ENCODE measurements around the gene ROBO1. TPM values are rescaled to one million over a fixed set of nuclear protein-coding genes. Genes with fewer than 3 reads are reported as not detected.

The ROBO1 gene
- total RNA-seq, 1 experiment from 2014 or later: 67.6 TPM

- H3K27ac ChIP-seq (ENCODE audit: low read depth, low read length, poor library complexity, severe bottlenecking): peak overlapping the region; percentile 2
- no peak overlapping the region for H3K4me3 ChIP-seq (ENCODE audit: low read depth, low read length, poor library complexity, severe bottlenecking)
- POLR2A ChIA-PET (ENCODE audit: low non-redundant PET): no interaction called here
- H3K9me3 ChIP-seq (ENCODE audit: low read depth, low read length, poor library complexity, severe bottlenecking): peaks cover 4% of the 10 kb centered on the region
- TF ChIP-seq EZH2 (IDR thresholded peaks at IDR 0.05; ENCODE audit: borderline replicate concordance, low read depth, low read length, poor library complexity, severe bottlenecking) (no peak), CTCF (conservative IDR thresholded peaks at IDR 0.05; ENCODE audit: low read depth, low read length) (no peak)
- H3K36me3 ChIP-seq (ENCODE audit: insufficient read depth, low read length, poor library complexity, severe bottlenecking): no peaks in the 10 kb centered on the region
- intact Hi-C loops (cut with micrococcal nuclease; ENCODE audit: unreplicated experiment): no loop called here
- H3K4me1 ChIP-seq (ENCODE audit: insufficient read depth, low read length, poor library complexity, severe bottlenecking): peaks cover 14% of the 10 kb centered on the region
- DNase-seq (ENCODE audit: low spot score): no peak
- no peaks in the 10 kb centered on the region for H3K27me3 ChIP-seq (replicated peaks; ENCODE audit: insufficient read depth, low read depth, low read length, poor library complexity)
- CTCF ChIA-PET: no interaction called here
- BruUV-seq (replicated peaks): no TSS peak
Observed at GRCh38 chr3:79246875-79247724, 520.7 kb downstream of the ROBO1 start.

- intact Hi-C loops (cut with micrococcal nuclease; ENCODE audit: unreplicated experiment): no loop called here
- H3K4me3 ChIP-seq (ENCODE audit: low read depth, low read length, poor library complexity, severe bottlenecking): no peak overlapping the region
- H3K9me3 ChIP-seq (ENCODE audit: low read depth, low read length, poor library complexity, severe bottlenecking): peaks cover 7% of the 10 kb centered on the region
- POLR2A ChIA-PET (ENCODE audit: low non-redundant PET): no interaction called here
- H3K4me1 ChIP-seq (ENCODE audit: insufficient read depth, low read length, poor library complexity, severe bottlenecking): peaks cover 14% of the 10 kb centered on the region
- no peaks in the 10 kb centered on the region for H3K36me3 ChIP-seq (ENCODE audit: insufficient read depth, low read length, poor library complexity, severe bottlenecking)
- TF ChIP-seq EZH2 (IDR thresholded peaks at IDR 0.05; ENCODE audit: borderline replicate concordance, low read depth, low read length, poor library complexity, severe bottlenecking) (no peak), CTCF (conservative IDR thresholded peaks at IDR 0.05; ENCODE audit: low read depth, low read length) (no peak)
- no peaks in the 10 kb centered on the region for H3K27me3 ChIP-seq (replicated peaks; ENCODE audit: insufficient read depth, low read depth, low read length, poor library complexity)
- CTCF ChIA-PET: no interaction called here
- BruUV-seq (replicated peaks): no TSS peak
- DNase-seq (ENCODE audit: low spot score): peak; percentile 18
- H3K27ac ChIP-seq (ENCODE audit: low read depth, low read length, poor library complexity, severe bottlenecking): no peak overlapping the region
Observed at GRCh38 chr3:79245284-79246138, 522.3 kb downstream of the ROBO1 start.

GRCh38 chr3:79236496-79236895 is 531.3 kb downstream of the ROBO1 start:
- H3K4me3 ChIP-seq (ENCODE audit: low read depth, low read length, poor library complexity, severe bottlenecking): no peak overlapping the region
- POLR2A ChIA-PET (ENCODE audit: low non-redundant PET): no interaction called here
- CTCF ChIA-PET: no interaction called here
- intact Hi-C loops (cut with micrococcal nuclease; ENCODE audit: unreplicated experiment): no loop called here
- no peaks in the 10 kb centered on the region for H3K4me1 ChIP-seq (ENCODE audit: insufficient read depth, low read length, poor library complexity, severe bottlenecking)
- no peak for TF ChIP-seq EZH2 (IDR thresholded peaks at IDR 0.05; ENCODE audit: borderline replicate concordance, low read depth, low read length, poor library complexity, severe bottlenecking)
- no peak for TF ChIP-seq CTCF (conservative IDR thresholded peaks at IDR 0.05; ENCODE audit: low read depth, low read length)
- H3K27me3 ChIP-seq (replicated peaks; ENCODE audit: insufficient read depth, low read depth, low read length, poor library complexity): no peaks in the 10 kb centered on the region
- no peaks in the 10 kb centered on the region for H3K36me3 ChIP-seq (ENCODE audit: insufficient read depth, low read length, poor library complexity, severe bottlenecking)
- H3K27ac ChIP-seq (ENCODE audit: low read depth, low read length, poor library complexity, severe bottlenecking): no peak overlapping the region
- no peaks in the 10 kb centered on the region for H3K9me3 ChIP-seq (ENCODE audit: low read depth, low read length, poor library complexity, severe bottlenecking)
- DNase-seq (ENCODE audit: low spot score): no peak
- BruUV-seq (replicated peaks): no TSS peak

Data from A673 (cell line).